SK-N-MC (cell line): Measurements from ENCODE around the gene MAN1B1.
A peak's percentile ranks its signal among the peaks of the same experiment; 100 is the strongest.

Experiments
- DNase-seq: peaks from one replicate; pipeline ENCODE4 v3.0.0-alpha.2; 2011; ENCODE audit warnings: low read depth, low spot score
- H3K27ac ChIP-seq: fragments of 200-600 bp; sonication (generic); 2 replicates; pipeline ENCODE4 v1.5.1; 2016; ENCODE audit warnings: mixed run types
- H3K36me3 ChIP-seq: fragments of 200-600 bp; sonication (generic); 2 replicates; pipeline ENCODE4 v1.6.1; 2017; ENCODE audit warnings: antibody characterized with exemption, low read length, mixed read lengths; ENCODE audit not compliant: insufficient read depth
- H3K4me3 ChIP-seq: fragments of 200-600 bp; sonication (generic); 2 replicates; pipeline ENCODE4 v1.5.1; 2016
- H3K9ac ChIP-seq: fragments of 200-600 bp; sonication (generic); 2 replicates; pipeline ENCODE4 v1.8.0; 2017; ENCODE audit warnings: mixed run types, mixed read lengths; ENCODE audit not compliant: insufficient read length
- H3K9me3 ChIP-seq: fragments of 200-600 bp; sonication (generic); 2 replicates; pipeline ENCODE4 v1.6.1; 2017; ENCODE audit warnings: low read depth, mild to moderate bottlenecking, antibody characterized with exemption, low read length, moderate library complexity, mixed read lengths
- EZH2 ChIP-seq: fragments of 200-600 bp; sonication (generic); IDR thresholded peaks from one replicate; pipeline ENCODE4 v1.6.1; 2017; ENCODE audit warnings: antibody characterized with exemption
- FOXP2 ChIP-seq: optimal IDR thresholded peaks from 2 replicates; pipeline ENCODE3; 2011; ENCODE audit warnings: mild to moderate bottlenecking, moderate library complexity; ENCODE audit not compliant: insufficient read depth; ENCODE audit errors: extremely low read length, control extremely low read depth
- POLR2AphosphoS5 ChIP-seq: IDR thresholded peaks from 2 replicates; pipeline ENCODE4 v1.6.1; 2012; ENCODE audit warnings: mild to moderate bottlenecking, low read depth, low read length, borderline replicate concordance

The MAN1B1 gene

GRCh38 chr9:137077758-137078693, 8.8 kb upstream of the MAN1B1 start:
- TF ChIP-seq POLR2AphosphoS5, result no peak
- no peak for TF ChIP-seq FOXP2
- no peak for TF ChIP-seq EZH2
- peak overlapping the region; percentile 75 for H3K9ac ChIP-seq
- DNase-seq, result no peak

DNA sequence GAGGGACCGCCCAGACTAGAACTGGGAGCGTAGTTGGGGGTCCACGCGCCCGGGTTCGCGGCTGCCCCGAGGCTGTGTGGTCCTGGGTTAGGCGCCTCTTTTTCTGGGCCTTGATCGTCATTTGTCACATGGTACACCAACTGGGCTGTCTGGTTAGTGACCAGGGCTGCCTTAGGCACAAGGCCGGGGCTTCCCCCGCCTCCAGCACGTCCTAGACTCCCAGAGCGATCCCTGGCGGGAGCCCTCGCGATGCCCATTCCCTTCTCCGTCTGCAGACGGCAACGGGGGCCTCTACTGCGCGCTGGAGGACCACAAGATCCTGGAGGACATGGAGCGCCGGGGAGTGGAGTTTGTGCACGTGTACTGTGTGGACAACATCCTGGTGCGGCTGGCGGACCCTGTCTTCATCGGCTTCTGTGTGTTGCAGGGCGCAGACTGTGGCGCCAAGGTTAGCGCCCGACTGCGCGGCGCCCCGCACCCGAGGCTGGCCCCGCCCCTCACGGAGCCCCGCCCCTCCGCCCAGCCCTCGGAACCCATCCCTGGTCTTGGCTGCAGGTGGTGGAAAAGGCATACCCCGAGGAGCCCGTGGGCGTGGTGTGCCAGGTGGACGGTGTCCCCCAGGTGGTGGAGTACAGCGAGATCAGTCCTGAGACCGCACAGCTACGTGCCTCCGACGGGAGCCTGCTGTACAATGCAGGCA, 7.9 kb upstream of the MAN1B1 start:
- no peak for DNase-seq

More at GRCh38 chr9:137077758-137078693, 8.8 kb upstream of the MAN1B1 start:
- no peak overlapping the region for H3K27ac ChIP-seq
- peaks cover 11% of the 10 kb centered on the region; the same call in 1 of the 2 replicates for H3K36me3 ChIP-seq
- H3K9me3 ChIP-seq, result no peaks in the 10 kb centered on the region
- H3K4me3 ChIP-seq, result peak overlapping the region; percentile 83

DNA sequence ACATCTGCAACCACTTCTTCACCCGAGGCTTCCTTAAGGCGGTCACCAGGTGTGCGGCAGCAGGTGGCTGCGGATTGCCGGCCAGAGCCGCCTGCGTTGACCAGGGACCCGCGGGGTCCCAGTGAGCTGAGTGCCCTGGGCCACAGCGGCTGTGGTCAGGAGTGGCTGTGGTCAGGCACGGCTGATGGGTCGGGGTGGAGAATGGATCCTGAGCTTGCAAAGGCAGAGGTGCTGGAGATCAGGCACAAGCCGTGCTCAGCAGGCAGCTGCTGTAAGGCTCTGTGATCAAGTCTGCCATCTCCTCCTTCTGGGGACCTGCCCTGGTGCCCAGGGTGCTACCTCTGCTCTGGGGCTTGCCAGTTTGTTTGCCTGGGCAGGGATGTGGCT, 7.4 kb upstream of the MAN1B1 start:
- Histone ChIP-seq H3K27ac (no peak overlapping the region), H3K4me3 (no peak overlapping the region), H3K36me3 (peaks cover 11% of the 10 kb centered on the region; the same call in 1 of the 2 replicates), H3K9me3 (no peaks in the 10 kb centered on the region), H3K9ac (no peak overlapping the region)
- DNase-seq, result no peak
- no peak for TF ChIP-seq FOXP2
- TF ChIP-seq EZH2, result no peak
- TF ChIP-seq POLR2AphosphoS5, result no peak

More for the DNA sequence above, 7.9 kb upstream of the MAN1B1 start:
- peaks cover 11% of the 10 kb centered on the region; the same call in 1 of the 2 replicates for H3K36me3 ChIP-seq
- H3K9me3 ChIP-seq, result no peaks in the 10 kb centered on the region
- no peak overlapping the region for H3K4me3 ChIP-seq
- H3K27ac ChIP-seq, result no peak overlapping the region
- TF ChIP-seq POLR2AphosphoS5 (no peak), FOXP2 (no peak)
- no peak overlapping the region for H3K9ac ChIP-seq

DNA sequence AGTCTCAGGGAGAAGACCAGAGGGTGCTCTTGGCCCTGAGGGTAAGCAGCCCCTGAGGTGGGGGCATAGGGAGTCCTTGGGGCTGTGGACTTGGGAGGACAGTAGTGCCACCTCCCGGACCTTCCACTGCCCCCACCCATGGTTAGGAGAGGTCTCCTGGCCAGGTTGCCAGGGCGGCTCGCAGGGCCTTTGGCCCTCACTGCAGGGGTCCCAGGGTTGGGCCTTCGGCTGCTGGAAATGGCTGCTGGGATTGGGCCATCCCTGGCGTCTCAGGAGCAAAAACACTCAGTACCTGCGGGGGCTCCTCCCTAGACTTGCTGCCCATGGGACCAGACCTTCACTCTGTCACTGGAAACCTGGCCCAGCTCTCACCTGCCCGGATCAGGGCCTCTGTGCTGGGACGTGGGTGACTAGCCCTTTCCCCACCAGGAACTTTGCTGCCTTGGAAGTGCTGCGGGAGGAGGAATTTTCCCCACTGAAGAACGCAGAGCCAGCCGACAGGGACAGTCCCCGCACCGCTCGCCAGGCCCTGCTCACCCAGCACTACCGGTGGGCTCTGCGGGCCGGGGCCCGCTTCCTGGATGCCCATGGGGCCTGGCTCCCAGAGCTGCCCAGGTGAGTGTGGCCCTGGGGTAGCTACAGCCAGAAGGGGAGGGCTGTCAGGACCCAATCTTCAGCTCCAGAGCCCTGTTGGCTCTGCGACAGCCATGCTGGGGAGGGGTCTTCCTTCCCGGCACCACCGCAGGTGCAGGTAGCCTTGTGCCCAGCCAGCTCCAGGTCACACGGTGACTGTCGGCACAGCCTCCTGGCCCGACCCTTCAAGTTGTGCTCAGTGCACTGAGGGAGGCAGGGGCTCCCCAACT, 6.3 kb upstream of the MAN1B1 start:
- Histone ChIP-seq H3K27ac (no peak overlapping the region), H3K9ac (no peak overlapping the region), H3K4me3 (no peak overlapping the region), H3K36me3 (peaks cover 11% of the 10 kb centered on the region; the same call in 1 of the 2 replicates), H3K9me3 (no peaks in the 10 kb centered on the region)
- TF ChIP-seq EZH2 (no peak), FOXP2 (no peak), POLR2AphosphoS5 (no peak)
- DNase-seq, result no peak

GRCh38 chr9:137082222-137082924, 4.4 kb upstream of the MAN1B1 start:
- no peak overlapping the region for H3K9ac ChIP-seq
- no peak overlapping the region for H3K27ac ChIP-seq
- peaks cover 11% of the 10 kb centered on the region; the same call in 1 of the 2 replicates for H3K36me3 ChIP-seq
- no peak for DNase-seq
- H3K4me3 ChIP-seq, result no peak overlapping the region
- TF ChIP-seq FOXP2 (no peak), EZH2 (no peak), POLR2AphosphoS5 (no peak)
- no peaks in the 10 kb centered on the region for H3K9me3 ChIP-seq

- H3K27ac ChIP-seq, result no peak overlapping the region
- no peak for TF ChIP-seq POLR2AphosphoS5
- TF ChIP-seq EZH2, result no peak
- TF ChIP-seq FOXP2, result no peak
- H3K9ac ChIP-seq, result no peak overlapping the region
- no peaks in the 10 kb centered on the region for H3K9me3 ChIP-seq
- H3K36me3 ChIP-seq, result peaks cover 11% of the 10 kb centered on the region
- DNase-seq, result no peak
- no peak overlapping the region for H3K4me3 ChIP-seq
Observed at GRCh38 chr9:137082925-137083290, 3.9 kb upstream of the MAN1B1 start.

GRCh38 chr9:137083394-137084004, 3.3 kb upstream of the MAN1B1 start:
- no peak overlapping the region for H3K4me3 ChIP-seq
- no peak for TF ChIP-seq POLR2AphosphoS5
- no peak for TF ChIP-seq FOXP2
- TF ChIP-seq EZH2, result no peak
- peak overlapping the region; percentile 67 for H3K27ac ChIP-seq
- no peak for DNase-seq
- peaks cover 16% of the 10 kb centered on the region for H3K36me3 ChIP-seq
- no peaks in the 10 kb centered on the region for H3K9me3 ChIP-seq
- no peak overlapping the region for H3K9ac ChIP-seq

GRCh38 chr9:137084526-137084925, 2.3 kb upstream of the MAN1B1 start:
- Histone ChIP-seq H3K9me3 (no peaks in the 10 kb centered on the region), H3K4me3 (no peak overlapping the region), H3K36me3 (peaks cover 12% of the 10 kb centered on the region), H3K27ac (no peak overlapping the region), H3K9ac (no peak overlapping the region)
- TF ChIP-seq FOXP2 (no peak), POLR2AphosphoS5 (no peak), EZH2 (no peak)
- no peak for DNase-seq
